Body of pancreas (tissue), 4 donors: ENCODE measurements around the gene NUBPL. TPM values are rescaled to one million over a fixed set of nuclear protein-coding genes. Genes with fewer than 3 reads are reported as not detected.
"Not testable (repeated sequence)": the region's sequence is repeated elsewhere in the genome, so short reads cannot be mapped to it uniquely, and the experiment has no call there.

Experiments used
- ATAC-seq: fragments of 150-250 bp; one replicate; pipeline ENCODE4 v1.9.1; 2016
- DNase-seq, 4 donors: peaks; one replicate each; pipeline ENCODE4 v3.0.0-alpha.2; 2019
- H3K27ac ChIP-seq, 4 donors: fragments of 200-600 bp; sonication (generic); 1 replicate in 3 of 4; 2 replicates in 1 of 4; pipeline versions ENCODE4 v1.5.1 to v1.6.1; 2016 to 2019; ENCODE audit warnings: mild to moderate bottlenecking in 1 of 4, mixed read lengths in 1 of 4, moderate library complexity in 1 of 4
- H3K27me3 ChIP-seq, 2 donors: fragments of 200-600 bp; sonication (generic); one replicate each; pipeline ENCODE4 v1.6.0; 2016; ENCODE audit warnings: mild to moderate bottlenecking in 1 of 2
- H3K36me3 ChIP-seq, 2 donors: fragments of 200-600 bp; sonication (generic); replicated peaks in 1 of 2; 2 replicates each; pipeline ENCODE4 v1.5.1; 2016; ENCODE audit warnings: low read depth in 2 of 2; ENCODE audit not compliant: insufficient read depth in 1 of 2
- H3K4me1 ChIP-seq: fragments of 200-600 bp; sonication (generic); one replicate; pipeline ENCODE4 v1.6.0; 2016
- H3K4me3 ChIP-seq, 2 donors: fragments of 200-600 bp; sonication (generic); 1 replicate in 1 of 2; 2 replicates in 1 of 2; pipeline ENCODE4 v1.5.1; 2016 to 2019
- H3K9me3 ChIP-seq, 3 donors: fragments of 200-600 bp; sonication (generic); 1 replicate in 2 of 3; 2 replicates in 1 of 3; pipeline ENCODE4 v1.5.1; 2016
- POLR2A ChIP-seq, 3 donors: fragments of 450-650 bp; IDR thresholded peaks; one replicate each; pipeline ENCODE4 v1.6.1; 2016; ENCODE audit warnings: antibody characterized with exemption in 3 of 3, mild to moderate bottlenecking in 2 of 3
- WGBS, 2 donors: methylation state at CpG; one replicate each; pipeline ENCODE4 v1.1.5; 2017; 5-methylcytosine and 5-hydroxymethylcytosine counted together
- intact Hi-C: fragments of 100-400 bp; cut with DNase I; formaldehyde crosslinking; loops from one replicate; pipeline ENCODE4 v1.15.1; 2023
- total RNA-seq, 2 donors: library from RNA; depleted of rRNA; stranded (reverse); fragments of >200 nt; gene quantifications; one replicate each; pipeline ENCODE4 v1.1.0, GENCODE V29; 2016
- TF ChIP-seq, protein P1 (sequence below), 7 experiments: fragments of 450-650 bp in 4 of 7; fragments of 200-600 bp in 3 of 7; sonication (generic) in 3 of 7; IDR thresholded peaks; one replicate each; pipeline ENCODE4 v1.5.1; 2016 to 2019; ENCODE audit warnings: antibody characterized with exemption in 7 of 7

Gene NUBPL
- total RNA-seq, 2 donors from 2014 or later, result 4.7 to 18.5 TPM

DNA sequence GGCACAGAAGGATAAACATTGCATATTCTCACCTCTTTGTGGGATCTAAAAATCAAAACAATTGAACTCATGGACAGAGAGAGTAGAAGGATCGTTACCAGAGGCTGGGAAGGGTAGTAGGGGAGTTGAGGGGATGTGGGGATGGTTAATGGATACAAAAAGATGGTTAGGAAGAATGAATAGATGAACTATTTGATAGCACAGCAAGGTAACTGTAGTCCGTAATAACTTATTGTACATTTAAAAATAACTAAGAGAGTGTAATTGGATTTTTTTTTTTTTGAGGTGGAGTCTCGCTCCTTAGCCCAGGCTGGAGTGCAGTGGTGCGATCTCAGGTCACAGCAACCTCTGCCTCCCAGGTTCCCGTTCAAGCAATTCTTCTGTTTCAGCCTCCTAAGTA, 52.0 kb downstream of the NUBPL start:
- intact Hi-C loops, result no loop called here
- no peak for ATAC-seq
- Histone ChIP-seq H3K4me3 (no peak overlapping the region), H3K27me3 (no peaks in the 10 kb centered on the region), H3K36me3 (no peaks in the 10 kb centered on the region), H3K9me3 (no peaks in the 10 kb centered on the region), H3K4me1 (no peaks in the 10 kb centered on the region), H3K27ac (no peak overlapping the region)
- TF ChIP-seq, protein P1, sequence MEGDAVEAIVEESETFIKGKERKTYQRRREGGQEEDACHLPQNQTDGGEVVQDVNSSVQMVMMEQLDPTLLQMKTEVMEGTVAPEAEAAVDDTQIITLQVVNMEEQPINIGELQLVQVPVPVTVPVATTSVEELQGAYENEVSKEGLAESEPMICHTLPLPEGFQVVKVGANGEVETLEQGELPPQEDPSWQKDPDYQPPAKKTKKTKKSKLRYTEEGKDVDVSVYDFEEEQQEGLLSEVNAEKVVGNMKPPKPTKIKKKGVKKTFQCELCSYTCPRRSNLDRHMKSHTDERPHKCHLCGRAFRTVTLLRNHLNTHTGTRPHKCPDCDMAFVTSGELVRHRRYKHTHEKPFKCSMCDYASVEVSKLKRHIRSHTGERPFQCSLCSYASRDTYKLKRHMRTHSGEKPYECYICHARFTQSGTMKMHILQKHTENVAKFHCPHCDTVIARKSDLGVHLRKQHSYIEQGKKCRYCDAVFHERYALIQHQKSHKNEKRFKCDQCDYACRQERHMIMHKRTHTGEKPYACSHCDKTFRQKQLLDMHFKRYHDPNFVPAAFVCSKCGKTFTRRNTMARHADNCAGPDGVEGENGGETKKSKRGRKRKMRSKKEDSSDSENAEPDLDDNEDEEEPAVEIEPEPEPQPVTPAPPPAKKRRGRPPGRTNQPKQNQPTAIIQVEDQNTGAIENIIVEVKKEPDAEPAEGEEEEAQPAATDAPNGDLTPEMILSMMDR (IDR thresholded peaks at IDR 0.05), result no peak
- no peak for TF ChIP-seq POLR2A (IDR thresholded peaks at IDR 0.05)
- 84 to 93% methylated on average over 5 of the region's 5 CpGs for WGBS, 2 donors
- DNase-seq, result no peak

DNA sequence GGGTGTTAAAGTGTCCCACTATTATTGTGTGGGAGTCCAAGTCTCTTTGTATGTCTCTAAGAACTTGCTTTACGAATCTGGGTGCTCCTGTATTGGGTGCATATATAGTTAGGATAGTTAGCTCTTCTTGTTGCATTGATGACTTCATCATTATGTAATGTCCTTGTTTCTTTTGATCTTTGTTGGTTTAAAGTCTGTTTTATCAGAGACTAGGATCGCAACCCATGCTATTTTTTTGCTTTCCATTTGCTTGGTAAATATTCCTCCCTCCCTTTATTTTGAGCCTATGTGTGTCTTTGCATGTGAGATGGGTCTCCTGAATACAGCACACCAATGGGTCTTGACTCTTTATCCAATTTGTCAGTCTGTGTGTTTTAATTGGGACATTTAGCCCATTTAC, 57.7 kb downstream of the NUBPL start:
- H3K27me3 ChIP-seq, ATAC-seq, intact Hi-C loops, H3K4me1 ChIP-seq, DNase-seq, H3K27ac ChIP-seq, H3K4me3 ChIP-seq, H3K9me3 ChIP-seq, H3K36me3 ChIP-seq: not testable (repeated sequence)
- 83 to 84% methylated on average over 2 of the region's 2 CpGs for WGBS, 2 donors

DNA sequence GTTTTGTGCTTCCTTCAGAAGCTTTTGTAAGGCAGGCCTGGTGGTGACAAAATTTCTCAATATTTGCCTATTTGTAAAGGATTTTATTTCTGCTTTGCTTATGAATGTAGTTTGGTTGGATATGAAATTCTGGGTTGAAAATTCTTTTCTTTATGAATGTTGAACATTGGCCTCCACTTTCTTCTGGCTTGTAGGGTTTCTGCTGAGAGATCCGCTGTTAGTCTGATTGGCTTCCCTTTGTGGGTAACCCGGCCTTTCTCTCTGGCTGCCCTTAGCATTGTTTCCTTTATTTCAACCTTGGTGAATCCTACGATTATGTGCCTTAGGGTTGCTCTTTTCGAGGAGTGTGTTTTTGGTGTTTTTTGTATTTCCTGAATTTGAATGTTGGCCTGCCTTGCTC, 58.2 kb downstream of the NUBPL start:
- no peaks in the 10 kb centered on the region for H3K4me1 ChIP-seq
- H3K27ac ChIP-seq, result no peak overlapping the region
- ATAC-seq, result no peak
- no peaks in the 10 kb centered on the region for H3K36me3 ChIP-seq
- H3K4me3 ChIP-seq, result no peak overlapping the region
- 91 to 97% methylated on average over 4 of the region's 4 CpGs for WGBS, 2 donors
- H3K27me3 ChIP-seq, result no peaks in the 10 kb centered on the region
- TF ChIP-seq, protein P1 (IDR thresholded peaks at IDR 0.05), result no peak
- no peak for TF ChIP-seq POLR2A (IDR thresholded peaks at IDR 0.05)
- intact Hi-C loops, result no loop called here
- no peak for DNase-seq
- no peaks in the 10 kb centered on the region for H3K9me3 ChIP-seq

DNA sequence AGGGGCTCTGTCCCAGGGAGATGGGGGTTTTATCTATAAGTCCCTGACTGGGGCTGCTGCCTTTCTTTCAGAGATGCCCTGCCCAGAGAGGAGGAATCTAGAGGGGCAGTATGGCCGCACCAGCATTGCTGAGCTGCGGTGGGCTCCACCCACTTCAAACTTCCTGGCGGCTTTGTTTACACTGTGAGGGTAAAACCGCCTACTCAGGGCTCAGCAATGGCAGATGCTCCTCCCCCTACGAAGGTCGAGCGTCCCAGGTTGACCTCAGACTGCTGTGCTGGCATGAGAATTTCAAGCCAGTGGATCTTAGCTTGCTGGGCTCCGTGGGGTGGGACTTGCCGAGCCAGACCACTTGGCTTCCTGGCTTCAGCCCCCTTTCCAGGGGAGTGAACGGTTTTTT, 59.7 kb downstream of the NUBPL start:
- H3K4me3 ChIP-seq, H3K36me3 ChIP-seq, intact Hi-C loops, H3K4me1 ChIP-seq, ATAC-seq, H3K27ac ChIP-seq, DNase-seq, H3K27me3 ChIP-seq, H3K9me3 ChIP-seq: not testable (repeated sequence)
- 90 to 96% methylated on average over 8 to 10 of the region's 10 CpGs for WGBS, 2 donors

DNA sequence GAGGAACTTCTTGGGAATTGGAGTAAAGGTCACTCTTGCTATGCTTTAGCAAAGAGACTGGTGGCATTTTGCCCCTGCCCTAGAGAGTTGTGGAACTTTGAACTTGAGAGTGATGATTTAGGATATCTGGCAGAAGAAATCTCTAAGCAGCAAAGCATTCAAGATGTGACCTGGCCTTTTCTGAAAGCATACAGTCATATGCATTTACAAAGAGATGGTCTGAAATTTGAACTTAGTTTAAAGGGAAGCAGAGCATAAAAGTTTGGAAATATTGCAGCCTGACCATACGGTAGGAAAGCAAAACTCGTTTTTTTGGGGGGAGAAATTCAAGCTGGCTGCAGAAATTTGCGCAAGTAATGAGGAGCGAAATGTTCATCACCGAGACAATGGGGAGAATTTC, 60.9 kb downstream of the NUBPL start:
- DNase-seq, result no peak
- WGBS, 2 donors, result 87 to 89% methylated on average over 5 of the region's 5 CpGs
- intact Hi-C loops, result no loop called here
- no peaks in the 10 kb centered on the region for H3K9me3 ChIP-seq
- H3K36me3 ChIP-seq, result no peaks in the 10 kb centered on the region
- TF ChIP-seq, protein P1 (IDR thresholded peaks at IDR 0.05), result no peak
- no peak for TF ChIP-seq POLR2A (IDR thresholded peaks at IDR 0.05)
- no peaks in the 10 kb centered on the region for H3K27me3 ChIP-seq
- no peak overlapping the region for H3K4me3 ChIP-seq
- H3K27ac ChIP-seq, result no peak overlapping the region
- no peak for ATAC-seq
- no peaks in the 10 kb centered on the region for H3K4me1 ChIP-seq

DNA sequence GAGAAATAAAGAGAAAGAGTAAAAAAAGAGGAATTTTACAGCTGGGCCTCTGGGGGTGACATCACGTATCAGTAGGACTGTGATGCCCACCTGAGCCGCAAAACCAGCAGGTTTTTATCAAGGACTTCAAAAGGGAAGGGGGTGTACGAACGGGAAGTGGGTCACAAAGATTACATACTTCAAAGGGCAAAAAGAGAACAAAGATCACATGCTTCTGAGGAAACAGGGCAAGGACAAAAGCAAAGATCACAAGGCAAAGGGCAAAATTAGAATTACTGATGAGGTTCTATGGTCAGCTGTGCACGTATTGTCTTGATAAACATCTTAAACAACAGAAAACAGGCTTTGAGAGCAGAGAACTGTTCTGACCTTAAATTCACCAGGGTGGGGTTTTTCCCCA, 91.7 kb downstream of the NUBPL start:
- WGBS, 2 donors, result 95 to 96% methylated on average over 5 of the region's 5 CpGs
- H3K27me3 ChIP-seq, DNase-seq, ATAC-seq, H3K36me3 ChIP-seq, H3K4me3 ChIP-seq, H3K4me1 ChIP-seq, intact Hi-C loops, H3K27ac ChIP-seq: not testable (repeated sequence)
- H3K9me3 ChIP-seq, result peaks cover 0 to 10% (median 0%) of the 10 kb centered on the region in 3 donors
